Measurements from ENCODE around the gene GRIN3A.
A peak's percentile ranks its signal among the peaks of the same experiment; 100 is the strongest.

Gene GRIN3A

GRCh38 chr9:101738566-101739183 is at the start of gene GRIN3A:
TSS of gene GRIN3A (minus strand) at chr9:101738647. CDS start at chr9:101737979, 668 bp downstream.
- DNase-seq, result peak; percentile 84
- TF ChIP-seq CTCF (IDR thresholded peaks at IDR 0.05; ENCODE audit: low read depth, low read length), result peak; percentile 89
- Histone ChIP-seq H3K27me3 (ENCODE audit: insufficient read depth, low read depth, severe bottlenecking) (peaks cover 20% of the 10 kb centered on the region), H3K9me3 (ENCODE audit: severe bottlenecking) (no peaks in the 10 kb centered on the region), H3K36me3 (no peaks in the 10 kb centered on the region), H3K27ac (no peak within 1 kb of the TSS), H3K4me3 (ENCODE audit: low read depth, low read length) (peak within 1 kb of the TSS; percentile 60)

GRCh38 chr9:101787891-101788290 is 49.4 kb upstream of the GRIN3A start:
- no peak for DNase-seq
- Histone ChIP-seq H3K27ac (no peak overlapping the region), H3K4me3 (ENCODE audit: low read depth, low read length) (no peak overlapping the region), H3K36me3 (no peaks in the 10 kb centered on the region), H3K27me3 (ENCODE audit: insufficient read depth, low read depth, severe bottlenecking) (no peaks in the 10 kb centered on the region), H3K9me3 (ENCODE audit: severe bottlenecking) (no peaks in the 10 kb centered on the region)
- TF ChIP-seq CTCF (IDR thresholded peaks at IDR 0.05; ENCODE audit: low read depth, low read length), result no peak

GRCh38 chr9:101778332-101778731 is 39.9 kb upstream of the GRIN3A start:
- Histone ChIP-seq H3K9me3 (ENCODE audit: severe bottlenecking) (no peaks in the 10 kb centered on the region), H3K36me3 (no peaks in the 10 kb centered on the region), H3K4me3 (ENCODE audit: low read depth, low read length) (no peak overlapping the region), H3K27me3 (ENCODE audit: insufficient read depth, low read depth, severe bottlenecking) (no peaks in the 10 kb centered on the region), H3K27ac (no peak overlapping the region)
- no peak for DNase-seq
- no peak for TF ChIP-seq CTCF (IDR thresholded peaks at IDR 0.05; ENCODE audit: low read depth, low read length)

- no peak for TF ChIP-seq CTCF (IDR thresholded peaks at IDR 0.05; ENCODE audit: low read depth, low read length)
- H3K27me3 ChIP-seq (ENCODE audit: insufficient read depth, low read depth, severe bottlenecking), result no peaks in the 10 kb centered on the region
- no peaks in the 10 kb centered on the region for H3K36me3 ChIP-seq
- H3K4me3 ChIP-seq (ENCODE audit: low read depth, low read length), result no peak overlapping the region
- DNase-seq, result no peak
- no peaks in the 10 kb centered on the region for H3K9me3 ChIP-seq (ENCODE audit: severe bottlenecking)
- H3K27ac ChIP-seq, result no peak overlapping the region
Measured at GRCh38 chr9:101764472-101764871, 26.0 kb upstream of the GRIN3A start.

GRCh38 chr9:101758304-101758930 is 20.0 kb upstream of the GRIN3A start:
- no peak overlapping the region for H3K27ac ChIP-seq
- H3K9me3 ChIP-seq (ENCODE audit: severe bottlenecking), result no peaks in the 10 kb centered on the region
- no peaks in the 10 kb centered on the region for H3K27me3 ChIP-seq (ENCODE audit: insufficient read depth, low read depth, severe bottlenecking)
- no peak for DNase-seq
- H3K4me3 ChIP-seq (ENCODE audit: low read depth, low read length), result no peak overlapping the region
- no peak for TF ChIP-seq CTCF (IDR thresholded peaks at IDR 0.05; ENCODE audit: low read depth, low read length)
- no peaks in the 10 kb centered on the region for H3K36me3 ChIP-seq

Measured in WERI-Rb-1 (cell line).